Mesothelial cell of epicardium (in vitro differentiated cells): ENCODE results near the gene TFDP1. TPM values are rescaled to one million over a fixed set of nuclear protein-coding genes. Genes with fewer than 3 reads are reported as not detected.
A peak's percentile ranks its signal among the peaks of the same experiment; 100 is the strongest.

Experiments used
- DNase-seq, 2 experiments: peaks; one replicate each; pipeline ENCODE4 v3.0.0; 2021; ENCODE audit warnings: low spot score in 2 of 2; ENCODE audit not compliant: unreplicated experiment in 2 of 2
- H3K27ac Mint-ChIP-seq: 2 replicates; pipeline ENCODE4 v1.8.0; 2021; ENCODE audit warnings: mixed read lengths
- H3K27me3 Mint-ChIP-seq: 2 replicates; pipeline ENCODE4 v1.8.0; 2021; ENCODE audit warnings: low read depth, mixed read lengths
- H3K36me3 Mint-ChIP-seq: 2 replicates; pipeline ENCODE4 v1.8.0; 2021; ENCODE audit warnings: mixed read lengths
- H3K4me1 Mint-ChIP-seq: 2 replicates; pipeline ENCODE4 v1.8.0; 2021; ENCODE audit warnings: mixed read lengths
- H3K4me3 Mint-ChIP-seq: 2 replicates; pipeline ENCODE4 v1.8.0; 2021; ENCODE audit warnings: mild to moderate bottlenecking, moderate library complexity, mixed read lengths
- H3K9me3 Mint-ChIP-seq: 2 replicates; pipeline ENCODE4 v1.8.0; 2021; ENCODE audit warnings: mixed read lengths
- CTCF ChIP-seq: fragments of 200-600 bp; sonication (generic); IDR thresholded peaks from one replicate; pipeline ENCODE4 v1.5.0; 2021; ENCODE audit warnings: antibody characterized with exemption; ENCODE audit not compliant: unreplicated experiment
- total RNA-seq: library from RNA; stranded (reverse); gene quantifications from 3 replicates; pipeline ENCODE4 v1.2.1, GENCODE V29; 2021

The TFDP1 gene
- total RNA-seq, 1 donor from 2014 or later = 52.6 TPM

- DNase-seq = peak in 1 of 2 experiments; percentile 20
- no peak for TF ChIP-seq CTCF
These were observed 37.1 kb upstream of the TFDP1 start for GRCh38 chr13:113547238-113547971.

GRCh38 chr13:113548171-113548641, 36.3 kb upstream of the TFDP1 start:
- Mint-ChIP-seq H3K36me3 (peaks cover 16% of the 10 kb centered on the region), H3K27ac (no peak overlapping the region), H3K27me3 (no peaks in the 10 kb centered on the region), H3K4me1 (peaks cover 41% of the 10 kb centered on the region), H3K9me3 (peaks cover 4% of the 10 kb centered on the region), H3K4me3 (no peak overlapping the region)
- no peak for TF ChIP-seq CTCF
- DNase-seq = peak in 1 of 2 experiments; percentile 37

More at GRCh38 chr13:113547238-113547971, 37.1 kb upstream of the TFDP1 start:
- H3K27ac Mint-ChIP-seq = peak overlapping the region; percentile 87
- no peak overlapping the region for H3K4me3 Mint-ChIP-seq
- no peaks in the 10 kb centered on the region for H3K27me3 Mint-ChIP-seq
- H3K36me3 Mint-ChIP-seq = peaks cover 18% of the 10 kb centered on the region
- H3K4me1 Mint-ChIP-seq = peaks cover 41% of the 10 kb centered on the region
- H3K9me3 Mint-ChIP-seq = peaks cover 4% of the 10 kb centered on the region

GRCh38 chr13:113548778-113549621, 35.6 kb upstream of the TFDP1 start:
- TF ChIP-seq CTCF = no peak
- Mint-ChIP-seq H3K27me3 (no peaks in the 10 kb centered on the region), H3K27ac (no peak overlapping the region), H3K36me3 (peaks cover 10% of the 10 kb centered on the region), H3K4me1 (peaks cover 36% of the 10 kb centered on the region), H3K9me3 (no peaks in the 10 kb centered on the region), H3K4me3 (no peak overlapping the region)
- peak in 1 of 2 experiments; percentile 19 for DNase-seq

GRCh38 chr13:113550453-113550852, 34.1 kb upstream of the TFDP1 start:
- peaks cover 24% of the 10 kb centered on the region for H3K4me1 Mint-ChIP-seq
- no peak for TF ChIP-seq CTCF
- no peak overlapping the region for H3K4me3 Mint-ChIP-seq
- H3K9me3 Mint-ChIP-seq = no peaks in the 10 kb centered on the region
- H3K27me3 Mint-ChIP-seq = no peaks in the 10 kb centered on the region
- no peak overlapping the region for H3K27ac Mint-ChIP-seq
- no peak for DNase-seq
- H3K36me3 Mint-ChIP-seq = peaks cover 8% of the 10 kb centered on the region

- no peak for TF ChIP-seq CTCF
- no peak overlapping the region for H3K4me3 Mint-ChIP-seq
- no peak overlapping the region for H3K27ac Mint-ChIP-seq
These were observed 33.2 kb upstream of the TFDP1 start for GRCh38 chr13:113551081-113552000.

More at GRCh38 chr13:113551081-113552000, 33.2 kb upstream of the TFDP1 start:
- no peaks in the 10 kb centered on the region for H3K27me3 Mint-ChIP-seq
- DNase-seq = no peak
- H3K36me3 Mint-ChIP-seq = peaks cover 8% of the 10 kb centered on the region
- H3K9me3 Mint-ChIP-seq = no peaks in the 10 kb centered on the region
- H3K4me1 Mint-ChIP-seq = peaks cover 17% of the 10 kb centered on the region
